HEK293 (cell line): ENCODE results near the gene GAREM1.
A peak's percentile ranks its signal among the peaks of the same experiment; 100 is the strongest.

Experiments used
- CTCF ChIA-PET: fragments of 350-600 bp; formaldehyde crosslinking; extraction: SDS; loops from one replicate; lab custom pipeline; 2021; ENCODE audit warnings: antibody characterized with exemption; lab: Yijun Ruan, JAX
- POLR2A ChIA-PET: fragments of 300-600 bp; formaldehyde crosslinking; extraction: SDS; loops from one replicate; lab custom pipeline; 2020; ENCODE audit warnings: antibody characterized with exemption, inconsistent platforms; lab: Yijun Ruan, JAX
- H3K27ac ChIP-seq: fragments of 200-500 bp; sonication (Bioruptor generic); 2 replicates; pipeline ENCODE4 v1.5.1; 2014; ENCODE audit warnings: low read depth, low read length, control low read depth, inconsistent platforms; ENCODE audit errors: extremely low read depth
- H3K36me3 ChIP-seq, 2 experiments: fragments of 200-500 bp in 1 of 2; sonication (Bioruptor generic) in 1 of 2; 1 replicate in 1 of 2; 2 replicates in 1 of 2; pipeline ENCODE4 v1.5.1; 2014 to 2017; ENCODE audit warnings: inconsistent platforms in 2 of 2, low read length in 2 of 2; ENCODE audit not compliant: control insufficient read depth in 2 of 2, insufficient read depth in 1 of 2
- H3K4me1 ChIP-seq: fragments of 200-500 bp; sonication (Bioruptor generic); 2 replicates; pipeline ENCODE4 v1.5.1; 2014; ENCODE audit warnings: mild to moderate bottlenecking, low read length, inconsistent platforms; ENCODE audit not compliant: control insufficient read depth, insufficient read depth
- H3K4me3 ChIP-seq: 2 replicates; pipeline ENCODE4 v1.5.1; 2011; ENCODE audit warnings: low read depth, mild to moderate bottlenecking, control low read depth, low read length, moderate library complexity
- H3K9me3 ChIP-seq: fragments of 200-500 bp; sonication (Bioruptor generic); 2 replicates; pipeline ENCODE4 v1.5.1; 2014; ENCODE audit warnings: low read depth, low read length, inconsistent platforms; ENCODE audit not compliant: control insufficient read depth, insufficient read depth
- AEBP2 ChIP-seq: fragments of 450-650 bp; formaldehyde crosslinking; IDR thresholded peaks from 2 replicates; pipeline ENCODE4 v1.5.1; 2016; ENCODE audit warnings: missing biosample characterization, missing genetic modification characterization, borderline replicate concordance
- BCL11A ChIP-seq: fragments of 450-650 bp; formaldehyde crosslinking; IDR thresholded peaks from 2 replicates; pipeline ENCODE4 v1.5.1; 2016; ENCODE audit warnings: low read depth, missing biosample characterization, missing genetic modification characterization
- EGR2 ChIP-seq: fragments of 450-650 bp; formaldehyde crosslinking; IDR thresholded peaks from 2 replicates; pipeline ENCODE4 v1.5.1; 2016; ENCODE audit warnings: low read depth, missing biosample characterization, missing genetic modification characterization
- KLF16 ChIP-seq: fragments of 450-650 bp; formaldehyde crosslinking; IDR thresholded peaks from 2 replicates; pipeline ENCODE4 v1.5.1; 2017; ENCODE audit warnings: missing biosample characterization, missing genetic modification characterization
- MYNN ChIP-seq: fragments of 450-650 bp; formaldehyde crosslinking; IDR thresholded peaks from 2 replicates; pipeline ENCODE4 v1.5.1; 2016; ENCODE audit warnings: missing biosample characterization, missing genetic modification characterization, borderline replicate concordance
- PRDM10 ChIP-seq: fragments of 450-650 bp; formaldehyde crosslinking; IDR thresholded peaks from 2 replicates; pipeline ENCODE4 v1.5.1; 2016; ENCODE audit warnings: missing biosample characterization, missing genetic modification characterization
- SP3 ChIP-seq: fragments of 450-650 bp; formaldehyde crosslinking; IDR thresholded peaks from 2 replicates; pipeline ENCODE4 v1.5.1; 2016; ENCODE audit warnings: missing biosample characterization, missing genetic modification characterization
- ZFHX2 ChIP-seq: fragments of 450-650 bp; formaldehyde crosslinking; conservative IDR thresholded peaks from 2 replicates; pipeline ENCODE4 v1.5.1; 2016; ENCODE audit warnings: missing biosample characterization, missing genetic modification characterization
- ZNF155 ChIP-seq: fragments of 450-650 bp; formaldehyde crosslinking; IDR thresholded peaks from 2 replicates; pipeline ENCODE4 v1.5.1; 2016; ENCODE audit warnings: missing biosample characterization, missing genetic modification characterization
- ZNF169 ChIP-seq: fragments of 450-650 bp; formaldehyde crosslinking; IDR thresholded peaks from 2 replicates; pipeline ENCODE4 v1.5.1; 2016; ENCODE audit warnings: missing biosample characterization, missing genetic modification characterization
- ZNF350 ChIP-seq: fragments of 450-650 bp; formaldehyde crosslinking; IDR thresholded peaks from 2 replicates; pipeline ENCODE4 v1.5.0; 2017; ENCODE audit warnings: missing biosample characterization, mild to moderate bottlenecking, missing genetic modification characterization
- ZNF37A ChIP-seq: fragments of 450-650 bp; IDR thresholded peaks from 2 replicates; pipeline ENCODE4 v1.5.1; 2018; ENCODE audit warnings: missing biosample characterization, missing genetic modification characterization
- ZNF449 ChIP-seq: fragments of 450-650 bp; formaldehyde crosslinking; IDR thresholded peaks from 2 replicates; pipeline ENCODE4 v1.5.1; 2017; ENCODE audit warnings: missing biosample characterization, mild to moderate bottlenecking, missing genetic modification characterization, moderate library complexity
- ZNF501 ChIP-seq: fragments of 450-650 bp; formaldehyde crosslinking; IDR thresholded peaks from 2 replicates; pipeline ENCODE4 v1.5.1; 2016; ENCODE audit warnings: missing biosample characterization, missing genetic modification characterization
- ZNF629 ChIP-seq: fragments of 450-650 bp; formaldehyde crosslinking; IDR thresholded peaks from 2 replicates; pipeline ENCODE4 v1.5.1; 2017; ENCODE audit warnings: missing biosample characterization, missing genetic modification characterization
- ZNF664 ChIP-seq: fragments of 450-650 bp; formaldehyde crosslinking; IDR thresholded peaks from 2 replicates; pipeline ENCODE4 v1.5.1; 2016; ENCODE audit warnings: missing biosample characterization, missing genetic modification characterization

Gene GAREM1

GRCh38 chr18:32372381-32373061 lies 98.2 kb downstream of the GAREM1 start (continued):
- TF ChIP-seq ZNF155 (no peak), ZNF37A (tag by site-specific recombination) (no peak), BCL11A (tag by site-specific recombination) (no peak), ZNF169 (no peak), ZNF350 (no peak), MYNN (tag by site-specific recombination) (no peak)
- TF ChIP-seq, all 188 proteins: peak for 23

GRCh38 chr18:32372047-32372380 lies 98.7 kb downstream of the GAREM1 start:
- Histone ChIP-seq H3K36me3 (no peaks in the 10 kb centered on the region), H3K4me1 (peaks cover 10% of the 10 kb centered on the region), H3K9me3 (no peaks in the 10 kb centered on the region), H3K27ac (no peak overlapping the region), H3K4me3 (no peak overlapping the region)
- ChIA-PET CTCF (interaction anchor here (1.1 to 2.6 kb wide), 6 partner anchors 15 to 214 kb away, joined by 3 to 11 read pairs (median 4); partner anchors contain the start of gene GAREM1), POLR2A (interaction anchor here (0.5 to 2.8 kb wide), 2 partner anchors 98 to 443 kb away, joined by 3 to 12 read pairs; partner anchors contain the start of gene GAREM1)
- peak; percentile 48; the same call in 1 of the 2 replicates for TF ChIP-seq ZNF664
- TF ChIP-seq KLF16, result no peak
- TF ChIP-seq ZNF501 (tag by site-specific recombination), result 0 out of 2 replicates have a peak, but pooled peaks have one; percentile 24
- TF ChIP-seq ZNF155, result no peak
- TF ChIP-seq AEBP2 (tag by site-specific recombination), result no peak
- TF ChIP-seq ZNF449 (tag by site-specific recombination), result no peak

GRCh38 chr18:32371384-32371783 lies 99.3 kb downstream of the GAREM1 start:
- H3K27ac ChIP-seq, result no peak overlapping the region
- ChIA-PET CTCF (interaction anchor here (1.8 kb wide), 1 partner anchor 14 kb away, joined by 5 read pairs; no protein-coding TSS in a partner anchor), POLR2A (no interaction called here)
- TF ChIP-seq ZFHX2 (tag by site-specific recombination) (peak; percentile 93), SP3 (tag by site-specific recombination) (no peak), EGR2 (tag by site-specific recombination) (peak; percentile 92), ZNF629 (tag by site-specific recombination) (no peak), PRDM10 (tag by site-specific recombination) (peak; percentile 64; the same call in 1 of the 2 replicates)
- H3K36me3 ChIP-seq, result no peaks in the 10 kb centered on the region
- no peaks in the 10 kb centered on the region for H3K9me3 ChIP-seq
- no peak overlapping the region for H3K4me3 ChIP-seq
- H3K4me1 ChIP-seq, result peaks cover 10% of the 10 kb centered on the region
